ENCODE results near the gene ZFPM1. TPM values are rescaled to one million over a fixed set of nuclear protein-coding genes. Genes with fewer than 3 reads are reported as not detected.

Gene ZFPM1
- total RNA-seq, 2 experiments from 2014 or later, result 15.1 to 21.0 TPM

- DNase-seq (no peak), ATAC-seq (no peak)
- H3K27me3 Mint-ChIP-seq, result no peaks in the 10 kb centered on the region
- CTCF ChIA-PET, result no interaction called here
- no peaks in the 10 kb centered on the region for H3K36me3 Mint-ChIP-seq
- no peaks in the 10 kb centered on the region for H3K9me3 Mint-ChIP-seq (ENCODE audit: low read depth)
- no peak overlapping the region for H3K4me3 Mint-ChIP-seq
- peaks cover 11% of the 10 kb centered on the region for H3K4me1 Mint-ChIP-seq
- no peak overlapping the region for H3K27ac Mint-ChIP-seq
Measured at GRCh38 chr16:88532434-88533241, 79.6 kb downstream of the ZFPM1 start.

GRCh38 chr16:88533381-88533917 lies 80.4 kb downstream of the ZFPM1 start:
- DNase-seq (no peak), ATAC-seq (no peak)
- no peaks in the 10 kb centered on the region for H3K27me3 Mint-ChIP-seq
- no peak overlapping the region for H3K4me3 Mint-ChIP-seq
- peaks cover 11% of the 10 kb centered on the region for H3K4me1 Mint-ChIP-seq
- no peaks in the 10 kb centered on the region for H3K36me3 Mint-ChIP-seq
- H3K9me3 Mint-ChIP-seq (ENCODE audit: low read depth), result no peaks in the 10 kb centered on the region
- H3K27ac Mint-ChIP-seq, result no peak overlapping the region
- CTCF ChIA-PET, result interaction anchor here (1.1 kb wide), 1 partner anchor 20 kb away, joined by 3 read pairs; no protein-coding TSS in a partner anchor

GRCh38 chr16:88533932-88534637 lies 81.0 kb downstream of the ZFPM1 start:
- Mint-ChIP-seq H3K9me3 (ENCODE audit: low read depth) (no peaks in the 10 kb centered on the region), H3K4me3 (peak overlapping the region; percentile 42), H3K36me3 (no peaks in the 10 kb centered on the region), H3K27me3 (no peaks in the 10 kb centered on the region), H3K27ac (no peak overlapping the region), H3K4me1 (peaks cover 11% of the 10 kb centered on the region)
- peak; percentile 83 for DNase-seq
- ATAC-seq, result peak; percentile 87
- CTCF ChIA-PET, result interaction anchor here (1.1 kb wide), 1 partner anchor 19 kb away, joined by 3 read pairs; no protein-coding TSS in a partner anchor

GRCh38 chr16:88534638-88535190 lies 81.6 kb downstream of the ZFPM1 start:
- DNase-seq (peak; percentile 67), ATAC-seq (peak; percentile 32)
- H3K9me3 Mint-ChIP-seq (ENCODE audit: low read depth), result no peaks in the 10 kb centered on the region
- H3K27me3 Mint-ChIP-seq, result no peaks in the 10 kb centered on the region
- H3K36me3 Mint-ChIP-seq, result no peaks in the 10 kb centered on the region
- peak overlapping the region; percentile 72 for H3K27ac Mint-ChIP-seq
- peaks cover 11% of the 10 kb centered on the region for H3K4me1 Mint-ChIP-seq
- H3K4me3 Mint-ChIP-seq, result peak overlapping the region; percentile 71
- CTCF ChIA-PET, result interaction anchor here (1.7 kb wide), 1 partner anchor 15 kb away, joined by 4 read pairs; no protein-coding TSS in a partner anchor

GRCh38 chr16:88535191-88535856 lies 82.2 kb downstream of the ZFPM1 start:
- no peak for ATAC-seq
- CTCF ChIA-PET, result interaction anchor here (1.1 to 1.7 kb wide), 2 partner anchors 15 to 26 kb away, joined by 3 to 4 read pairs; no protein-coding TSS in a partner anchor
- no peaks in the 10 kb centered on the region for H3K27me3 Mint-ChIP-seq

GRCh38 chr16:88535857-88536222 lies 82.8 kb downstream of the ZFPM1 start:
- H3K4me1 Mint-ChIP-seq, result peaks cover 11% of the 10 kb centered on the region
- H3K27me3 Mint-ChIP-seq, result no peaks in the 10 kb centered on the region
- DNase-seq, result no peak
- CTCF ChIA-PET, result interaction anchor here (1.1 to 1.7 kb wide), 2 partner anchors 14 to 25 kb away, joined by 3 to 4 read pairs; no protein-coding TSS in a partner anchor
- H3K36me3 Mint-ChIP-seq, result no peaks in the 10 kb centered on the region
- H3K9me3 Mint-ChIP-seq (ENCODE audit: low read depth), result no peaks in the 10 kb centered on the region
- peak overlapping the region; percentile 50 for H3K27ac Mint-ChIP-seq
- no peak for ATAC-seq
- peak overlapping the region; percentile 71 for H3K4me3 Mint-ChIP-seq

More at GRCh38 chr16:88535191-88535856, 82.2 kb downstream of the ZFPM1 start:
- Mint-ChIP-seq H3K27ac (peak overlapping the region; percentile 50), H3K4me1 (peaks cover 11% of the 10 kb centered on the region), H3K9me3 (ENCODE audit: low read depth) (no peaks in the 10 kb centered on the region), H3K36me3 (no peaks in the 10 kb centered on the region), H3K4me3 (peak overlapping the region; percentile 71)
- DNase-seq, result no peak

GRCh38 chr16:88536510-88536909 lies 83.4 kb downstream of the ZFPM1 start:
- Mint-ChIP-seq H3K27me3 (no peaks in the 10 kb centered on the region), H3K4me1 (peaks cover 11% of the 10 kb centered on the region), H3K9me3 (ENCODE audit: low read depth) (no peaks in the 10 kb centered on the region), H3K36me3 (no peaks in the 10 kb centered on the region), H3K4me3 (no peak overlapping the region), H3K27ac (no peak overlapping the region)
- ATAC-seq (no peak), DNase-seq (no peak)
- CTCF ChIA-PET, result interaction anchor here (1.1 to 1.7 kb wide), 2 partner anchors 13 to 25 kb away, joined by 3 to 4 read pairs; no protein-coding TSS in a partner anchor

- no peaks in the 10 kb centered on the region for H3K27me3 Mint-ChIP-seq
- ATAC-seq (no peak), DNase-seq (no peak)
- no peaks in the 10 kb centered on the region for H3K9me3 Mint-ChIP-seq (ENCODE audit: low read depth)
- no peak overlapping the region for H3K27ac Mint-ChIP-seq
- H3K4me1 Mint-ChIP-seq, result peaks cover 11% of the 10 kb centered on the region
- CTCF ChIA-PET, result no interaction called here
- no peak overlapping the region for H3K4me3 Mint-ChIP-seq
- H3K36me3 Mint-ChIP-seq, result no peaks in the 10 kb centered on the region
Measured at GRCh38 chr16:88536971-88537751, 84.1 kb downstream of the ZFPM1 start.

GRCh38 chr16:88537859-88538258 lies 84.8 kb downstream of the ZFPM1 start:
- Mint-ChIP-seq H3K4me1 (peaks cover 11% of the 10 kb centered on the region), H3K9me3 (ENCODE audit: low read depth) (no peaks in the 10 kb centered on the region), H3K4me3 (no peak overlapping the region), H3K27me3 (no peaks in the 10 kb centered on the region), H3K36me3 (no peaks in the 10 kb centered on the region), H3K27ac (no peak overlapping the region)
- DNase-seq (no peak), ATAC-seq (no peak)
- CTCF ChIA-PET, result no interaction called here

- H3K9me3 Mint-ChIP-seq (ENCODE audit: low read depth), result peaks cover 4% of the 10 kb centered on the region
- peaks cover 3% of the 10 kb centered on the region for H3K36me3 Mint-ChIP-seq
- DNase-seq (no peak), ATAC-seq (no peak)
- H3K27me3 Mint-ChIP-seq, result no peaks in the 10 kb centered on the region
- no peak overlapping the region for H3K27ac Mint-ChIP-seq
- CTCF ChIA-PET, result interaction anchor here (1.2 to 2.3 kb wide), 2 partner anchors 22 to 25 kb away, joined by 3 to 10 read pairs; no protein-coding TSS in a partner anchor
- peaks cover 11% of the 10 kb centered on the region for H3K4me1 Mint-ChIP-seq
- no peak overlapping the region for H3K4me3 Mint-ChIP-seq
Measured at GRCh38 chr16:88538366-88539060, 85.4 kb downstream of the ZFPM1 start.

GRCh38 chr16:88539261-88539651 lies 86.2 kb downstream of the ZFPM1 start:
- peaks cover 6% of the 10 kb centered on the region for H3K9me3 Mint-ChIP-seq (ENCODE audit: low read depth)
- ATAC-seq (no peak), DNase-seq (no peak)
- CTCF ChIA-PET, result interaction anchor here (0.7 to 2.3 kb wide), 3 partner anchors 14 to 24 kb away, joined by 3 to 10 read pairs (median 3); no protein-coding TSS in a partner anchor
- no peak overlapping the region for H3K4me3 Mint-ChIP-seq
- peaks cover 11% of the 10 kb centered on the region for H3K4me1 Mint-ChIP-seq
- H3K27ac Mint-ChIP-seq, result no peak overlapping the region
- peaks cover 5% of the 10 kb centered on the region for H3K36me3 Mint-ChIP-seq
- H3K27me3 Mint-ChIP-seq, result no peaks in the 10 kb centered on the region
